Upper lobe of left lung (tissue), 4 donors: ENCODE results near the gene FLYWCH1.

Experiments used
- EP300 ChIP-seq, 4 donors: sonication (generic); formaldehyde crosslinking; IDR thresholded peaks; one replicate each; pipeline ENCODE4 v1.5.1; 2017; ENCODE audit warnings: antibody characterized with exemption in 4 of 4, control low read depth in 2 of 4
- POLR2A ChIP-seq, 4 donors: fragments of 450-650 bp; IDR thresholded peaks; one replicate each; pipeline ENCODE4 v1.5.1; 2016 to 2017; ENCODE audit warnings: antibody characterized with exemption in 4 of 4, mild to moderate bottlenecking in 2 of 4
- TF ChIP-seq, protein P1 (sequence below), 6 experiments: fragments of 450-650 bp in 4 of 6; fragments of 200-600 bp in 2 of 6; sonication (generic) in 2 of 6; IDR thresholded peaks; one replicate each; pipeline ENCODE4 v1.5.1; 2016 to 2019; ENCODE audit warnings: antibody characterized with exemption in 6 of 6

DNA sequence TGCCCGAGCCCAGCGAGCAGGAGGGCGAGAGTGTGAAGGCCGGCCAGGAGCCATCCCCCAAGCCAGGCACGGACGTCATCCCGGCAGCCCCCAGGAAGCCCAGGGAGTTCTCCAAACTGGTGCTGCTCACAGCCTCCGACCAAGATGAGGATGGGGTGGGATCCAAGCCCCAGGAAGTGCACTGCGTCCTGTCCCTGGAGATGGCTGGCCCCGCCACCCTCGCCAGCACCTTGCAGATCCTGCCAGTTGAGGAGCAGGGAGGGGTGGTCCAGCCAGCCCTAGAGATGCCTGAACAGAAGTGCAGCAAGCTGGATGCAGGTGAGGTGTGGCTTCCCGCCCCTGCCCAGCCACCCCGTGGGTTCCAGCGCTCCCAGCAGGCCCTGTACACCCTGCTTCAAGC lies 18.0 kb downstream of the FLYWCH1 start:
- TF ChIP-seq, protein P1, sequence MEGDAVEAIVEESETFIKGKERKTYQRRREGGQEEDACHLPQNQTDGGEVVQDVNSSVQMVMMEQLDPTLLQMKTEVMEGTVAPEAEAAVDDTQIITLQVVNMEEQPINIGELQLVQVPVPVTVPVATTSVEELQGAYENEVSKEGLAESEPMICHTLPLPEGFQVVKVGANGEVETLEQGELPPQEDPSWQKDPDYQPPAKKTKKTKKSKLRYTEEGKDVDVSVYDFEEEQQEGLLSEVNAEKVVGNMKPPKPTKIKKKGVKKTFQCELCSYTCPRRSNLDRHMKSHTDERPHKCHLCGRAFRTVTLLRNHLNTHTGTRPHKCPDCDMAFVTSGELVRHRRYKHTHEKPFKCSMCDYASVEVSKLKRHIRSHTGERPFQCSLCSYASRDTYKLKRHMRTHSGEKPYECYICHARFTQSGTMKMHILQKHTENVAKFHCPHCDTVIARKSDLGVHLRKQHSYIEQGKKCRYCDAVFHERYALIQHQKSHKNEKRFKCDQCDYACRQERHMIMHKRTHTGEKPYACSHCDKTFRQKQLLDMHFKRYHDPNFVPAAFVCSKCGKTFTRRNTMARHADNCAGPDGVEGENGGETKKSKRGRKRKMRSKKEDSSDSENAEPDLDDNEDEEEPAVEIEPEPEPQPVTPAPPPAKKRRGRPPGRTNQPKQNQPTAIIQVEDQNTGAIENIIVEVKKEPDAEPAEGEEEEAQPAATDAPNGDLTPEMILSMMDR (IDR thresholded peaks at IDR 0.05) = no peak
- no peak for TF ChIP-seq EP300 (IDR thresholded peaks at IDR 0.05)
- no peak for TF ChIP-seq POLR2A (IDR thresholded peaks at IDR 0.05)
